Kidney (tissue), 14 donors: ENCODE results near the gene XAF1. TPM values are rescaled to one million over a fixed set of nuclear protein-coding genes. Genes with fewer than 3 reads are reported as not detected.
"Not testable (repeated sequence)": the region's sequence is repeated elsewhere in the genome, so short reads cannot be mapped to it uniquely, and the experiment has no call there.

Experiments
- DNase-seq, 5 donors: peaks; one replicate each; pipeline ENCODE4 v3.0.0-alpha.2; 2013 to 2020
- FAIRE-seq: peaks from 2 replicates; lab custom pipeline; 2012; peaks lifted over from hg19 to GRCh38; lab: Jason Lieb, UNC
- H3K27ac ChIP-seq, 2 donors: one replicate each; pipeline ENCODE4 v1.7.0; 2013; ENCODE audit warnings: low read depth in 2 of 2, low read length in 2 of 2, inconsistent platforms in 1 of 2
- H3K27me3 ChIP-seq: one replicate; pipeline ENCODE4 v1.7.1; 2013; ENCODE audit warnings: low read length, inconsistent platforms; ENCODE audit not compliant: control insufficient read depth, insufficient read depth
- H3K36me3 ChIP-seq, 3 donors: one replicate each; pipeline versions ENCODE4 v1.7.0 to v1.7.1; 2013; ENCODE audit warnings: low read length in 3 of 3, control low read depth in 1 of 3, inconsistent platforms in 1 of 3; ENCODE audit not compliant: insufficient read depth in 3 of 3, control insufficient read depth in 2 of 3
- H3K4me1 ChIP-seq, 3 donors: one replicate each; pipeline versions ENCODE4 v1.7.0 to v1.7.1; 2013; ENCODE audit warnings: low read length in 3 of 3, inconsistent platforms in 1 of 3, low read depth in 1 of 3; ENCODE audit not compliant: control insufficient read depth in 2 of 3, insufficient read depth in 2 of 3
- H3K4me3 ChIP-seq, 3 donors: one replicate each; pipeline versions ENCODE4 v1.7.0 to v1.8.1; 2013; ENCODE audit warnings: low read length in 3 of 3, control low read depth in 1 of 3, inconsistent platforms in 1 of 3
- H3K9ac ChIP-seq, 3 donors: one replicate each; pipeline versions ENCODE4 v1.7.0 to v1.7.1; 2013; ENCODE audit warnings: low read length in 3 of 3, control low read depth in 1 of 3, inconsistent platforms in 1 of 3
- H3K9me3 ChIP-seq, 3 donors: one replicate each; pipeline versions ENCODE4 v1.7.0 to v1.7.1; 2013; ENCODE audit warnings: low read length in 3 of 3, control low read depth in 1 of 3, inconsistent platforms in 1 of 3; ENCODE audit not compliant: control insufficient read depth in 2 of 3, insufficient read depth in 1 of 3
- intact Hi-C: fragments of 100-400 bp; cut with DNase I; formaldehyde crosslinking; loops from one replicate; pipeline ENCODE4 v1.11.1; 2022
- polyA plus RNA-seq: library from polyadenylated mRNA; stranded (reverse); fragments of 350-450 nt; fragmentation: Illumina TruSeq; extraction: RNeasy Lipid Tissue Mini Kit (QIAGEN cat#74804); gene quantifications from one replicate; pipeline ENCODE4 v1.2.3, GENCODE V29; 2014; ENCODE audit warnings: low read depth, low replicate concordance; ENCODE audit not compliant: insufficient read depth
- total RNA-seq: library from RNA; stranded (reverse); fragmentation: NEBNext Ultra II Directional; extraction: Animal tissue kit (Norgen Biotek cat#: 25700); gene quantifications from one replicate; pipeline ENCODE4 v1.2.1, GENCODE V29; 2021
- TF ChIP-seq, protein P1 (sequence below): IDR thresholded peaks from 3 replicates; pipeline ENCODE4 v1.5.1; 2012; ENCODE audit warnings: mild to moderate bottlenecking, moderate library complexity, borderline replicate concordance; ENCODE audit not compliant: insufficient read depth; ENCODE audit errors: extremely low read depth
- donor health status: control.
- donor health status: control.
- donor health status: control.
- donor health status: control.
- donor health status: control.
- donor health status: DM: yes; HTN: yes; CAD: no.
- donor health status: Normal renal cell carcinoma (clear cell type).

Gene XAF1
- total and polyA plus RNA-seq, 2 donors from 2014 or later = 7.9 to 35.3 TPM

GRCh38 chr17:6815775-6816174 is 59.9 kb downstream of the XAF1 start:
- no peak overlapping the region for H3K9ac ChIP-seq
- FAIRE-seq (no peak), DNase-seq (no peak)
- no peaks in the 10 kb centered on the region for H3K27me3 ChIP-seq
- peaks cover 0 to 3% (median 0%) of the 10 kb centered on the region in 3 donors for H3K9me3 ChIP-seq
- TF ChIP-seq, protein P1, sequence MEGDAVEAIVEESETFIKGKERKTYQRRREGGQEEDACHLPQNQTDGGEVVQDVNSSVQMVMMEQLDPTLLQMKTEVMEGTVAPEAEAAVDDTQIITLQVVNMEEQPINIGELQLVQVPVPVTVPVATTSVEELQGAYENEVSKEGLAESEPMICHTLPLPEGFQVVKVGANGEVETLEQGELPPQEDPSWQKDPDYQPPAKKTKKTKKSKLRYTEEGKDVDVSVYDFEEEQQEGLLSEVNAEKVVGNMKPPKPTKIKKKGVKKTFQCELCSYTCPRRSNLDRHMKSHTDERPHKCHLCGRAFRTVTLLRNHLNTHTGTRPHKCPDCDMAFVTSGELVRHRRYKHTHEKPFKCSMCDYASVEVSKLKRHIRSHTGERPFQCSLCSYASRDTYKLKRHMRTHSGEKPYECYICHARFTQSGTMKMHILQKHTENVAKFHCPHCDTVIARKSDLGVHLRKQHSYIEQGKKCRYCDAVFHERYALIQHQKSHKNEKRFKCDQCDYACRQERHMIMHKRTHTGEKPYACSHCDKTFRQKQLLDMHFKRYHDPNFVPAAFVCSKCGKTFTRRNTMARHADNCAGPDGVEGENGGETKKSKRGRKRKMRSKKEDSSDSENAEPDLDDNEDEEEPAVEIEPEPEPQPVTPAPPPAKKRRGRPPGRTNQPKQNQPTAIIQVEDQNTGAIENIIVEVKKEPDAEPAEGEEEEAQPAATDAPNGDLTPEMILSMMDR = no peak
- no peaks in the 10 kb centered on the region for H3K4me1 ChIP-seq
- H3K36me3 ChIP-seq = no peaks in the 10 kb centered on the region
- no peak overlapping the region for H3K4me3 ChIP-seq
- H3K27ac ChIP-seq = no peak overlapping the region
- intact Hi-C loops = no loop called here

DNA sequence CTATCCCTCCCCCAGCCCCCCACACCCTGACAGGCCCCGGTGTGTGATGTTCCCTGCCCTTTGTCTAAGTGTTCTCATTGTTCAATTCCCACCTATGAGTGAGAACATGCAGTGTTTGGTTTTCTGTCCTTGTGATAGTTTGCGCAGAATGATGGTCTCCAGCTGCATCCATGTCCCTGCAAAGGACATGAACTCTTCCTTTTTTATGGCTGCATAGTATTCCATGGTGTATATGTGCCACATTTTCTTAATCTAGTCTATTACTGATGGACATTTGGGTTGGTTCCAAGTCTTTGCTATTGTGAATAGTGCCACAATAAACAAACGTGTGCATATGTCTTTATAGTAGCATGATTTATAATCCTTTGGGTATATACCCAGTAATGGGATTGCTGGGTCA is 60.5 kb downstream of the XAF1 start:
- H3K9me3 ChIP-seq, H3K36me3 ChIP-seq, FAIRE-seq, DNase-seq, H3K27ac ChIP-seq, H3K9ac ChIP-seq, H3K4me3 ChIP-seq, intact Hi-C loops, H3K27me3 ChIP-seq, H3K4me1 ChIP-seq: not testable (repeated sequence)

GRCh38 chr17:6818938-6819337 is 63.1 kb downstream of the XAF1 start:
- H3K36me3 ChIP-seq = no peaks in the 10 kb centered on the region
- H3K4me1 ChIP-seq = no peaks in the 10 kb centered on the region
- no peak overlapping the region for H3K27ac ChIP-seq
- no peaks in the 10 kb centered on the region for H3K27me3 ChIP-seq
- H3K9me3 ChIP-seq = peaks cover 0 to 3% (median 0%) of the 10 kb centered on the region in 3 donors
- DNase-seq = no peak
- H3K9ac ChIP-seq = no peak overlapping the region
- FAIRE-seq = no peak
- TF ChIP-seq, protein P1 = no peak
- no peak overlapping the region for H3K4me3 ChIP-seq
- intact Hi-C loops = no loop called here

- intact Hi-C loops = loop anchor here (10.0 kb wide), 1 partner anchor 148 kb away; no protein-coding TSS in a partner anchor
- peaks cover 0 to 3% (median 0%) of the 10 kb centered on the region in 3 donors for H3K9me3 ChIP-seq
- FAIRE-seq = no peak
Observed at GRCh38 chr17:6823011-6823442, 67.2 kb downstream of the XAF1 start.

More at GRCh38 chr17:6823011-6823442, 67.2 kb downstream of the XAF1 start:
- no peaks in the 10 kb centered on the region for H3K36me3 ChIP-seq
- TF ChIP-seq, protein P1 = no peak
- DNase-seq = no peak
- H3K27me3 ChIP-seq = no peaks in the 10 kb centered on the region
- no peak overlapping the region for H3K9ac ChIP-seq
- no peaks in the 10 kb centered on the region for H3K4me1 ChIP-seq
- no peak overlapping the region for H3K27ac ChIP-seq
- no peak overlapping the region for H3K4me3 ChIP-seq

Other genes starting within 250 kb of the XAF1 start
- gene PITPNM3, start 199.5 kb upstream of the XAF1 start, total RNA-seq = 9.1 TPM
- gene PITPNM3, start 199.5 kb upstream of the XAF1 start, polyA plus RNA-seq = 1.8 TPM
- gene KIAA0753, start 115.3 kb upstream of the XAF1 start, total RNA-seq = 21.8 TPM
- 4.2 TPM for gene KIAA0753, start 115.3 kb upstream of the XAF1 start, polyA plus RNA-seq
- 56.7 TPM for gene TXNDC17, start 115.0 kb upstream of the XAF1 start, total RNA-seq
- gene TXNDC17, start 115.0 kb upstream of the XAF1 start, polyA plus RNA-seq = 394 TPM
- gene MED31, start 104.4 kb upstream of the XAF1 start, total RNA-seq = 15.9 TPM
- gene MED31, start 104.4 kb upstream of the XAF1 start, polyA plus RNA-seq = 21.0 TPM
- 3.4 TPM for gene C17orf100, start 104.3 kb upstream of the XAF1 start, total RNA-seq
- 3.7 TPM for gene C17orf100, start 104.3 kb upstream of the XAF1 start, polyA plus RNA-seq
- gene SLC13A5, start 42.7 kb upstream of the XAF1 start, total RNA-seq = not detected
- not detected for gene SLC13A5, start 42.7 kb upstream of the XAF1 start, polyA plus RNA-seq
- not detected for gene FBXO39, start 20.2 kb downstream of the XAF1 start, total RNA-seq
- gene FBXO39, start 20.2 kb downstream of the XAF1 start, polyA plus RNA-seq = not detected
- gene TEKT1, start 75.7 kb downstream of the XAF1 start, total RNA-seq = 0.06 TPM
- gene TEKT1, start 75.7 kb downstream of the XAF1 start, polyA plus RNA-seq = not detected
- gene ALOX12, start 240.0 kb downstream of the XAF1 start, total RNA-seq = not detected
- gene ALOX12, start 240.0 kb downstream of the XAF1 start, polyA plus RNA-seq = not detected